Adrenal gland (tissue), 12 donors: Measurements from ENCODE around the gene STK11IP. TPM values are rescaled to one million over a fixed set of nuclear protein-coding genes. Genes with fewer than 3 reads are reported as not detected.

Source experiments
- DNase-seq, 7 donors: peaks; one replicate each; pipeline ENCODE4 v3.0.0-alpha.2; 2019 to 2020
- H3K27ac ChIP-seq, 5 donors: fragments of 200-600 bp; sonication (generic) in 4 of 5; 1 replicate in 3 of 5; 2 replicates in 2 of 5; pipeline versions ENCODE4 v1.5.1 to v1.8.0; 2016 to 2020; ENCODE audit warnings: mild to moderate bottlenecking in 1 of 5
- H3K27me3 ChIP-seq: fragments of 200-600 bp; 2 replicates; pipeline ENCODE4 v1.8.0; 2021
- H3K36me3 ChIP-seq, 2 donors: fragments of 200-600 bp; replicated peaks in 1 of 2; 1 replicate in 1 of 2; 2 replicates in 1 of 2; pipeline versions ENCODE4 v1.5.1 to v1.8.0; 2018 to 2022
- H3K4me1 ChIP-seq, 2 donors: fragments of 200-600 bp; replicated peaks in 1 of 2; 1 replicate in 1 of 2; 2 replicates in 1 of 2; pipeline versions ENCODE4 v1.5.1 to v1.8.0; 2018 to 2021
- H3K4me3 ChIP-seq, 4 donors: fragments of 200-600 bp; sonication (generic) in 3 of 4; one replicate each; pipeline ENCODE4 v1.5.1; 2016 to 2018
- H3K9me3 ChIP-seq, 3 donors: fragments of 200-600 bp; sonication (generic) in 1 of 3; replicated peaks in 1 of 3; 1 replicate in 2 of 3; 2 replicates in 1 of 3; pipeline versions ENCODE4 v1.5.1 to v1.8.0; 2016 to 2021
- POLR2A ChIP-seq, 2 donors: fragments of 450-650 bp; IDR thresholded peaks; one replicate each; pipeline ENCODE4 v1.6.1; 2017; ENCODE audit warnings: antibody characterized with exemption in 2 of 2, mild to moderate bottlenecking in 2 of 2, moderate library complexity in 1 of 2
- WGBS, 4 donors: extraction: QIAGEN DNeasy Blood & Tissue Kit in 2 of 4; methylation state at CpG; one replicate each; pipeline versions ENCODE4 v1.1.5 to v1.1.7; 2013 to 2017; 5-methylcytosine and 5-hydroxymethylcytosine counted together
- intact Hi-C, 2 donors: fragments of 100-400 bp; cut with DNase I; formaldehyde crosslinking; loops; one replicate each; pipeline versions ENCODE4 v1.14.1 to v1.15.0; 2022 to 2023
- polyA plus RNA-seq, 3 donors: library from polyadenylated mRNA; stranded (reverse); fragments of 200-250 nt in 2 of 3; fragments of 350-450 nt in 1 of 3; fragmentation: Illumina TruSeq in 1 of 3; extraction: RNeasy Lipid Tissue Mini Kit (QIAGEN cat#74804) in 1 of 3; gene quantifications; one replicate each; pipeline ENCODE4 v1.2.3, GENCODE V29; 2013 to 2014
- total RNA-seq, 9 donors: library from RNA; depleted of rRNA in 4 of 9; stranded (reverse); fragments of >200 nt in 4 of 9; fragments of 120-200 nt in 1 of 9; fragmentation: NEBNext Ultra II Directional in 1 of 9; extraction: Animal tissue kit (Norgen Biotek cat#: 25700) in 1 of 9; gene quantifications; one replicate each; pipeline versions ENCODE4 v1.1.0 to v1.2.4, GENCODE V29; 2013 to 2023
- TF ChIP-seq, protein P1 (sequence below), 6 experiments: fragments of 450-650 bp in 4 of 6; fragments of 200-600 bp in 2 of 6; sonication (generic) in 1 of 6; IDR thresholded peaks; 1 replicate in 5 of 6; 2 replicates in 1 of 6; pipeline versions ENCODE4 v1.5.1 to v1.8.0; 2016 to 2021; ENCODE audit warnings: antibody characterized with exemption in 6 of 6, mild to moderate bottlenecking in 2 of 6, moderate library complexity in 1 of 6
- donor health status: healthy with polysubstance abuse.
- donor health status: Bipolar disorder and iron deficiency.
- donor health status: DM: yes; HTN: yes; CAD: no.
- donor health status: DM: no; HTN: no; CAD: no.
- donor health status: DM: no; HTN: no; CAD: no.
- donor health status: DM: yes; HTN: yes; CAD: no.

The STK11IP gene
- total and polyA plus RNA-seq, 12 donors = 5.0 to 68.1 (median 25.5) TPM

GRCh38 chr2:219656526-219656925 is 58.9 kb downstream of the STK11IP start:
- intact Hi-C loops = no loop called here
- 81 to 88% (median 83%) methylated on average over 1 of the region's 1 CpG for WGBS, 4 donors
- Histone ChIP-seq H3K27me3 (peaks cover 8% of the 10 kb centered on the region), H3K27ac (no peak overlapping the region), H3K4me3 (no peak overlapping the region), H3K4me1 (no peaks in the 10 kb centered on the region), H3K9me3 (no peaks in the 10 kb centered on the region), H3K36me3 (no peaks in the 10 kb centered on the region)
- no peak for TF ChIP-seq POLR2A (IDR thresholded peaks at IDR 0.05)
- TF ChIP-seq, protein P1, sequence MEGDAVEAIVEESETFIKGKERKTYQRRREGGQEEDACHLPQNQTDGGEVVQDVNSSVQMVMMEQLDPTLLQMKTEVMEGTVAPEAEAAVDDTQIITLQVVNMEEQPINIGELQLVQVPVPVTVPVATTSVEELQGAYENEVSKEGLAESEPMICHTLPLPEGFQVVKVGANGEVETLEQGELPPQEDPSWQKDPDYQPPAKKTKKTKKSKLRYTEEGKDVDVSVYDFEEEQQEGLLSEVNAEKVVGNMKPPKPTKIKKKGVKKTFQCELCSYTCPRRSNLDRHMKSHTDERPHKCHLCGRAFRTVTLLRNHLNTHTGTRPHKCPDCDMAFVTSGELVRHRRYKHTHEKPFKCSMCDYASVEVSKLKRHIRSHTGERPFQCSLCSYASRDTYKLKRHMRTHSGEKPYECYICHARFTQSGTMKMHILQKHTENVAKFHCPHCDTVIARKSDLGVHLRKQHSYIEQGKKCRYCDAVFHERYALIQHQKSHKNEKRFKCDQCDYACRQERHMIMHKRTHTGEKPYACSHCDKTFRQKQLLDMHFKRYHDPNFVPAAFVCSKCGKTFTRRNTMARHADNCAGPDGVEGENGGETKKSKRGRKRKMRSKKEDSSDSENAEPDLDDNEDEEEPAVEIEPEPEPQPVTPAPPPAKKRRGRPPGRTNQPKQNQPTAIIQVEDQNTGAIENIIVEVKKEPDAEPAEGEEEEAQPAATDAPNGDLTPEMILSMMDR (IDR thresholded peaks at IDR 0.05) = no peak
- DNase-seq = no peak

- no peak for DNase-seq
- 50 to 60% (median 53%) methylated on average over 7 of the region's 7 CpGs for WGBS, 4 donors
- intact Hi-C loops = no loop called here
- Histone ChIP-seq H3K36me3 (no peaks in the 10 kb centered on the region), H3K9me3 (no peaks in the 10 kb centered on the region), H3K27me3 (peaks cover 8% of the 10 kb centered on the region), H3K4me3 (no peak overlapping the region), H3K27ac (no peak overlapping the region), H3K4me1 (no peaks in the 10 kb centered on the region)
- TF ChIP-seq, protein P1 (IDR thresholded peaks at IDR 0.05) = no peak
Observed at GRCh38 chr2:219658196-219658846, 60.7 kb downstream of the STK11IP start.

GRCh38 chr2:219658874-219659273 is 61.2 kb downstream of the STK11IP start:
- Histone ChIP-seq H3K4me1 (no peaks in the 10 kb centered on the region), H3K4me3 (no peak overlapping the region), H3K27ac (no peak overlapping the region), H3K9me3 (no peaks in the 10 kb centered on the region), H3K27me3 (peaks cover 3% of the 10 kb centered on the region), H3K36me3 (no peaks in the 10 kb centered on the region)
- 54 to 73% (median 70%) methylated on average over 3 of the region's 3 CpGs for WGBS, 4 donors
- TF ChIP-seq, protein P1 (IDR thresholded peaks at IDR 0.05) = no peak
- no peak for TF ChIP-seq POLR2A (IDR thresholded peaks at IDR 0.05)
- intact Hi-C loops = no loop called here
- no peak for DNase-seq

DNA sequence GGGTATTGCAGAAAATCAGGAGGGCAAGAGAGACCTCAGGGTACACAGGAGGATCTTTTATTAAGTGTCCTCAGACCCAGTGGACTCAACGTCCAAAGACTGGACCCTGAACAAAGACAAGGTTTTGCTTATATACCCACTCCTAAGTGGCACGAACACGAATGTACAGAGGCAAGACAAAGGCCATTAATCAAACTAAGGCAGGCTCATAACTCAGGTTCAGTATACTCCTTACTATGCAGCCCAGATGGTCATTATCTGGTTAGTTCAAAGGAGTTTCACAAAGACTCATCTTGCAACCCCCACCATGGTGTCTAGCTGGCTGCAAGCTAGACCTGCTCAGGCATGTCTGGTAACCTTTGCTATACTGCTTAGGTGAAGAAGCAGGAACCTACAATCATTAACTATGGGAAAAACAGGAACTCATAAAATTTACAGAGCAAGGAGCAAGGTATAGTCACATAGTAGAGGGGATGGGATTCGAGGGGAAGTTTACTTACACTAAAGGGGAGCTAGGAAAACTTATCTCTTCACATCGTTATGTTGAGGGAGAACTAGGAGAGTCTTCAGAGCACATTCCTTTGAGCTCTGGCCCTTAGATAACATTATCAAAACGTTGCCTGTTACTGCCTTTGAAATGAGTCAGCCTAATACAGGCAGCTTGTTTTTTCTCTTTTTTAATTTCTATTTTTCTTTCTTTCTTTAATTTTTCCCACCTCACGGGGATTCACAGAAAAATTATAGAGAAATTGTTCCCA is 63.7 kb downstream of the STK11IP start:
- Histone ChIP-seq H3K4me1 (no peaks in the 10 kb centered on the region), H3K36me3 (no peaks in the 10 kb centered on the region), H3K27ac (no peak overlapping the region), H3K9me3 (no peaks in the 10 kb centered on the region), H3K27me3 (no peaks in the 10 kb centered on the region), H3K4me3 (no peak overlapping the region)
- TF ChIP-seq, protein P1 (IDR thresholded peaks at IDR 0.05) = no peak
- TF ChIP-seq POLR2A (IDR thresholded peaks at IDR 0.05) = no peak
- WGBS, 4 donors = 49 to 66% (median 56%) methylated on average over 7 of the region's 7 CpGs
- intact Hi-C loops = no loop called here
- no peak for DNase-seq
